WERI-Rb-1 (cell line): ENCODE data around the gene TRPV4.

Experiments used
- DNase-seq: peaks from one replicate; pipeline ENCODE4 v3.0.0-alpha.2; 2020
- H3K27ac ChIP-seq: fragments of 250-450 bp; sonication (Bioruptor Pico); 2 replicates; pipeline ENCODE4 v1.5.1; 2020; ENCODE audit warnings: mild to moderate bottlenecking, moderate library complexity
- H3K27me3 ChIP-seq: fragments of 250-450 bp; sonication (Bioruptor Pico); 2 replicates; pipeline ENCODE4 v1.5.1; 2021; ENCODE audit warnings: mild to moderate bottlenecking, low read depth, moderate library complexity; ENCODE audit not compliant: insufficient read depth, severe bottlenecking
- H3K36me3 ChIP-seq: fragments of 250-450 bp; sonication (Bioruptor Pico); 2 replicates; pipeline ENCODE4 v1.5.1; 2020; ENCODE audit warnings: mild to moderate bottlenecking, moderate library complexity
- H3K4me3 ChIP-seq: 2 replicates; pipeline ENCODE4 v1.5.1; 2011; ENCODE audit warnings: low read depth, mild to moderate bottlenecking, control low read depth, low read length
- H3K9me3 ChIP-seq: fragments of 250-450 bp; sonication (Bioruptor Pico); 2 replicates; pipeline ENCODE4 v1.5.1; 2021; ENCODE audit warnings: mild to moderate bottlenecking, moderate library complexity; ENCODE audit not compliant: severe bottlenecking
- CTCF ChIP-seq: IDR thresholded peaks from 2 replicates; pipeline ENCODE4 v1.5.1; 2011; ENCODE audit warnings: low read depth, mild to moderate bottlenecking, control low read depth, inconsistent platforms, low read length

The TRPV4 gene

GRCh38 chr12:109878749-109879148 is 45.6 kb upstream of the TRPV4 start:
- Histone ChIP-seq H3K27ac (no peak overlapping the region), H3K4me3 (no peak overlapping the region), H3K9me3 (no peaks in the 10 kb centered on the region), H3K27me3 (no peaks in the 10 kb centered on the region), H3K36me3 (no peaks in the 10 kb centered on the region)
- DNase-seq, result no peak
- TF ChIP-seq CTCF, result no peak

GRCh38 chr12:109878247-109878625 is 45.0 kb upstream of the TRPV4 start:
- no peak overlapping the region for H3K4me3 ChIP-seq
- H3K27me3 ChIP-seq, result no peaks in the 10 kb centered on the region
- DNase-seq, result no peak
- H3K27ac ChIP-seq, result no peak overlapping the region
- no peaks in the 10 kb centered on the region for H3K9me3 ChIP-seq
- no peaks in the 10 kb centered on the region for H3K36me3 ChIP-seq
- TF ChIP-seq CTCF, result no peak

GRCh38 chr12:109877504-109878246 is 44.5 kb upstream of the TRPV4 start:
- H3K36me3 ChIP-seq, result no peaks in the 10 kb centered on the region
- no peak overlapping the region for H3K27ac ChIP-seq
- no peaks in the 10 kb centered on the region for H3K27me3 ChIP-seq
- H3K4me3 ChIP-seq, result no peak overlapping the region
- TF ChIP-seq CTCF, result no peak
- DNase-seq, result no peak
- H3K9me3 ChIP-seq, result no peaks in the 10 kb centered on the region

GRCh38 chr12:109876406-109876805 is 43.2 kb upstream of the TRPV4 start:
- H3K27me3 ChIP-seq, result no peaks in the 10 kb centered on the region
- no peak for DNase-seq
- no peaks in the 10 kb centered on the region for H3K36me3 ChIP-seq
- no peak overlapping the region for H3K27ac ChIP-seq
- H3K9me3 ChIP-seq, result no peaks in the 10 kb centered on the region
- no peak overlapping the region for H3K4me3 ChIP-seq
- TF ChIP-seq CTCF, result no peak

- no peak for TF ChIP-seq CTCF
- DNase-seq, result no peak
- Histone ChIP-seq H3K36me3 (no peaks in the 10 kb centered on the region), H3K27ac (no peak overlapping the region), H3K9me3 (no peaks in the 10 kb centered on the region), H3K27me3 (no peaks in the 10 kb centered on the region), H3K4me3 (no peak overlapping the region)
Measured at GRCh38 chr12:109875572-109876131, 42.5 kb upstream of the TRPV4 start.

- H3K9me3 ChIP-seq, result no peaks in the 10 kb centered on the region
- H3K27me3 ChIP-seq, result no peaks in the 10 kb centered on the region
- no peaks in the 10 kb centered on the region for H3K36me3 ChIP-seq
- H3K4me3 ChIP-seq, result no peak overlapping the region
- H3K27ac ChIP-seq, result no peak overlapping the region
- TF ChIP-seq CTCF, result no peak
- DNase-seq, result no peak
Measured at GRCh38 chr12:109873653-109874052, 40.5 kb upstream of the TRPV4 start.
